Ovary (tissue), 9 donors: Measurements from ENCODE around the gene ARHGEF18. TPM values are rescaled to one million over a fixed set of nuclear protein-coding genes. Genes with fewer than 3 reads are reported as not detected.

Experiments
- DNase-seq, 5 donors: peaks; one replicate each; pipeline ENCODE4 v3.0.0-alpha.2; 2019 to 2020
- H3K27ac ChIP-seq, 2 donors: fragments of 200-600 bp; one replicate each; pipeline versions ENCODE4 v1.5.1 to v1.8.0; 2019 to 2022
- H3K27me3 ChIP-seq: fragments of 200-600 bp; one replicate; pipeline ENCODE4 v1.8.0; 2022
- H3K36me3 ChIP-seq: fragments of 200-600 bp; sonication (generic); one replicate; pipeline ENCODE4 v1.5.1; 2019
- H3K4me1 ChIP-seq: one replicate; pipeline ENCODE4 v1.8.1; 2013; ENCODE audit warnings: mild to moderate bottlenecking, moderate library complexity; ENCODE audit not compliant: insufficient read depth
- H3K4me3 ChIP-seq: fragments of 200-600 bp; sonication (generic); one replicate; pipeline ENCODE4 v1.5.1; 2017
- H3K9me3 ChIP-seq, 2 donors: fragments of 200-600 bp in 1 of 2; sonication (generic) in 1 of 2; one replicate each; pipeline versions ENCODE4 v1.5.1 to v1.8.1; 2013 to 2019; ENCODE audit warnings: mild to moderate bottlenecking in 1 of 2, moderate library complexity in 1 of 2
- EP300 ChIP-seq: sonication (generic); formaldehyde crosslinking; IDR thresholded peaks from one replicate; pipeline ENCODE4 v1.6.1; 2017; ENCODE audit warnings: antibody characterized with exemption
- POLR2A ChIP-seq: fragments of 450-650 bp; IDR thresholded peaks from one replicate; pipeline ENCODE4 v1.6.1; 2017; ENCODE audit warnings: antibody characterized with exemption, mild to moderate bottlenecking, moderate library complexity
- WGBS, 3 donors: extraction: QIAGEN DNeasy Blood & Tissue Kit in 1 of 3; methylation state at CpG; one replicate each; pipeline versions ENCODE4 v1.1.5 to v1.1.7; 2013 to 2017; 5-methylcytosine and 5-hydroxymethylcytosine counted together
- intact Hi-C, 4 donors: fragments of 100-400 bp; cut with DNase I; formaldehyde crosslinking; loops; one replicate each; pipeline versions ENCODE4 v1.11.0 to v1.15.1; 2022 to 2023
- polyA plus RNA-seq, 2 donors: library from polyadenylated mRNA; stranded (reverse); fragments of 200-250 nt in 1 of 2; fragments of 350-450 nt in 1 of 2; fragmentation: Illumina TruSeq in 1 of 2; extraction: RNeasy Lipid Tissue Mini Kit (QIAGEN cat#74804) in 1 of 2; gene quantifications; one replicate each; pipeline ENCODE4 v1.2.3, GENCODE V29; 2013 to 2014
- total RNA-seq, 7 donors: library from RNA; depleted of rRNA in 2 of 7; stranded (reverse); fragments of >200 nt in 2 of 7; fragmentation: NEBNext Ultra II Directional in 3 of 7; extraction: Animal tissue kit (Norgen Biotek cat#: 25700) in 3 of 7; gene quantifications; one replicate each; pipeline versions ENCODE4 v1.1.0 to v1.2.4, GENCODE V29; 2016 to 2023
- TF ChIP-seq, protein P1 (sequence below), 3 donors: fragments of 450-650 bp in 2 of 3; fragments of 200-600 bp in 1 of 3; IDR thresholded peaks; one replicate each; pipeline versions ENCODE4 v1.5.1 to v1.8.0; 2016 to 2022; ENCODE audit warnings: antibody characterized with exemption in 3 of 3, mild to moderate bottlenecking in 1 of 3
- donor health status: DM: no; HTN: no; CAD: no; lungs with moderate emphysema.
- donor health status: DM: no; HTN: no; CAD: no.
- donor health status: Bipolar disorder and iron deficiency.
- donor health status: DM: yes; HTN: yes; CAD: no.
- donor health status: DM: no; HTN: no; CAD: no.
- donor health status: DM: yes; HTN: yes; CAD: no.

ARHGEF18 gene
- total and polyA plus RNA-seq, 9 donors = 2.5 to 31.6 (median 24.9) TPM

DNA sequence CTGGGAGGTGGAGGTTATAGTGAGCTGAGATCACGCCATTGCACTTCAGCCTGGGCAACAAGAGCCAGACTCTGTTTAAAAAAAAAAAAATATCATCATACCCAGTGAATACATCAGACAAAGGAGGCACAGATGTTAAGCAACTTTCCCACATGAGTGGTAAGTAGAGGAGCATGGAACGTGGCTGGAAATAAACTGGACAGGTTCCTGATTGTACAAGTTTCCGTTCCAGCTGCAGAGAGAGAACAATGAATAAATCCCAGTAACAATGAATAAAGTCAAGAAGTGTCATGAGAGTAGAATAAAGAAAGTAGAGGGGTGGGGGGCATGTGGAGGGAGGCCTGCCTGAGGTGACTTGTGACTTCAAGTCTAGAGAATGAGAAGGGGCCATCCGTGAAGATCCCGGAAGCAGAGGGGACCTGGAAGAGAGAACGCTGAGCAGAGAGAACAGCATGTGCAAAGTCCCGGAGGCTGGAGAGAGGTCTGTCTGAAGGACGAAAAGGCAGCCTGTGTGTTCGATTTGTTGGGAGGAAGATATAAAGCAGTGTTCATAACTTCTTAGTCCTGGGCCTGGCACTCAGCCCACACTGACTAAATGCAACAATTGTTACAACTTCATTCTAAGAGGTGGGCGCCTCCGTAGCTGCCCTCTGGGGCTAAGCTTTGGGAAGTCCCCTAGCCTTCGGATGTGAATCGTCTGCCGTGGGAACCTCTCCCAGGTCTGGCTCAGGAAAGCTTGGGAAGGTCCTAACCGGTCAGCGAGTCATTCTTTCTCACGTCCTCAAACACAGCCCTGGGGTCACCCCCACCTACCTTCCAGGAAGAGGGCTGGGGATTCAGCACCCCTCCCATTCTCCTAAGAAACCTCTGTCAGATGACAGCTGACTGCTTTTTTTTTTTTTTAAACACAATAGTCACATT, 15.3 kb upstream of the ARHGEF18 start:
- Histone ChIP-seq H3K4me1 (no peaks in the 10 kb centered on the region), H3K27me3 (no peaks in the 10 kb centered on the region), H3K36me3 (no peaks in the 10 kb centered on the region), H3K27ac (no peak overlapping the region), H3K9me3 (no peaks in the 10 kb centered on the region), H3K4me3 (no peak overlapping the region)
- intact Hi-C loops = loop anchor here in 1 of 4 donors (2.0 kb wide), 1 partner anchor 227 kb away; no protein-coding TSS in a partner anchor
- WGBS, 3 donors = 44 to 49% (median 48%) methylated on average over 17 of the region's 17 CpGs
- DNase-seq = peak in 2 of 5 donors; percentile 2 to 39
- TF ChIP-seq EP300 = no peak
- TF ChIP-seq, protein P1, sequence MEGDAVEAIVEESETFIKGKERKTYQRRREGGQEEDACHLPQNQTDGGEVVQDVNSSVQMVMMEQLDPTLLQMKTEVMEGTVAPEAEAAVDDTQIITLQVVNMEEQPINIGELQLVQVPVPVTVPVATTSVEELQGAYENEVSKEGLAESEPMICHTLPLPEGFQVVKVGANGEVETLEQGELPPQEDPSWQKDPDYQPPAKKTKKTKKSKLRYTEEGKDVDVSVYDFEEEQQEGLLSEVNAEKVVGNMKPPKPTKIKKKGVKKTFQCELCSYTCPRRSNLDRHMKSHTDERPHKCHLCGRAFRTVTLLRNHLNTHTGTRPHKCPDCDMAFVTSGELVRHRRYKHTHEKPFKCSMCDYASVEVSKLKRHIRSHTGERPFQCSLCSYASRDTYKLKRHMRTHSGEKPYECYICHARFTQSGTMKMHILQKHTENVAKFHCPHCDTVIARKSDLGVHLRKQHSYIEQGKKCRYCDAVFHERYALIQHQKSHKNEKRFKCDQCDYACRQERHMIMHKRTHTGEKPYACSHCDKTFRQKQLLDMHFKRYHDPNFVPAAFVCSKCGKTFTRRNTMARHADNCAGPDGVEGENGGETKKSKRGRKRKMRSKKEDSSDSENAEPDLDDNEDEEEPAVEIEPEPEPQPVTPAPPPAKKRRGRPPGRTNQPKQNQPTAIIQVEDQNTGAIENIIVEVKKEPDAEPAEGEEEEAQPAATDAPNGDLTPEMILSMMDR (IDR thresholded peaks at IDR 0.05) = no peak

DNA sequence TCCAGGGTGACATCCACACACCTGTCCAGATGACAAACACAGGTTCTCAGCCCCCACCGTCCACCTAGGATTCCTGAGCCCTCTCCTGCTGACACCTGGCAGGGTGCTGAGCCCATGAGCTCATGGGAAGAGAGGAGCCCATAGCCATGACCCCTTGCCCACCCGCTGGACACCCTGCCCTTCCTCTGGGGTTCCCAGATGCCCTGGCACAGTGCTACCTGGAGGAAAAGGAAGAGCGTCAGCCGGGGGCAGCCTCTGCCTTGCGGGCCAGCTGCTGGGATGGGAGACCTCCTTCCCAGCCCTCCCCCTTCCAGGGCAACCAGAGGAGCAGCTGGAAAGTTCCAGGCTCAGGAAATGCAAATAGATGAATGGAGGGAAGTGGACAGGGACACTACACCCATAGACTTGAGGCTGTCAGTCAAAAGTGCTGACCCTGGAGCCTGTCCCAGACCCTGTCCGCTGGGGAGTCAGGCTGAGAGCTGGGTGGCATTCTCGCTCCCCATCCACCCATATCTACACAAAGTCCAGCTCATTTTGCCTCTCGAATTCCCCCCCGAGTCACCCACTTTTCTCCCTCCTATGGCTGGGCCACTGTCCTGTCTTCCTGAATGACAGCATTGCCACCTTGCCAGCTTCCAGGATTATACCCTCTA, 12.3 kb upstream of the ARHGEF18 start:
- intact Hi-C loops = no loop called here
- Histone ChIP-seq H3K4me3 (no peak overlapping the region), H3K27me3 (no peaks in the 10 kb centered on the region), H3K36me3 (no peaks in the 10 kb centered on the region), H3K27ac (no peak overlapping the region), H3K9me3 (no peaks in the 10 kb centered on the region), H3K4me1 (peaks cover 3% of the 10 kb centered on the region)
- DNase-seq = peak in 1 of 5 donors; percentile 30
- WGBS, 3 donors = 83 to 94% (median 85%) methylated on average over 9 of the region's 9 CpGs
- TF ChIP-seq POLR2A (no peak), EP300 (no peak)
- TF ChIP-seq, protein P1 (IDR thresholded peaks at IDR 0.05) = no peak

DNA sequence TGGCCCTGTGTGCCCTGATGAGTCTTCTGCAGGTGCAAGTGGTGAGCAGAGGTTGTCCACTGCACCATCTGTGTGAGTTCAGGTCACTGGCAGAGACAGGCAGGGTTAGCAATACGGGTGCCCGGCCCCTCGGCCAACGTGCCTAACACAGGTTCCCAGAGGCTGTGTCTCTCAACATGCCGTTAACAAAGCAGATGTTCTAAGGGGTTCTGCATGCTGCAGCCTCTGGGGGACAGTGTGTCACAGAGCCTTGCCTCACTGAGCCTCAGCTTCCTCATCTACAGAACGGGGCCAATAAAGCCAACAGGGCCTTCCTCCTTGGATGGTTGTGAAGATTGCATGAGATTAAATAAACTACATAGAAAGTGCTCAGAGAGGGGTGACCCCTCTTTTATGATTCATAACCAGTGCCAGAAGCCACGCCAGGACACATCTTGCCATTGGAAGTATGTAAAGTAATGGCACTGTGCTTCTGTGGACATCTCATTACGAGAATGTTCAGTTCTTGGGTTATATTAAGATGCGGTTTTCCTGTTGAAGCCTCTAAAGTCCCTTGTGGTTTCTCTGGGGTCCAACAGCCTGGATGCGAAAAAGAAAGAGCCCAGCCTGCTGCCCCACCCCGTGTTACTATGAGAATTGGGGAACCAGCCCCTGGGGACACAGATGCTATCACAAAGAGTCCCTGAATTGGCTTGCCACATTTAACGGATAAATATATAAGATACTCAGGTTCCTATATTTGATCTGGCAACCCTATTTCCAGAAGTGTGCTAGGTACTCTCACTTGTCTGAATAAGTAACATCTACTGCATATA, 11.2 kb upstream of the ARHGEF18 start:
- 86 to 89% (median 89%) methylated on average over 12 of the region's 12 CpGs for WGBS, 3 donors
- H3K9me3 ChIP-seq = no peaks in the 10 kb centered on the region
- no peak for TF ChIP-seq POLR2A
- no peak for TF ChIP-seq EP300
- TF ChIP-seq, protein P1 (IDR thresholded peaks at IDR 0.05) = no peak
- no peak overlapping the region for H3K27ac ChIP-seq
- DNase-seq = no peak
- intact Hi-C loops = no loop called here
- no peaks in the 10 kb centered on the region for H3K27me3 ChIP-seq
- H3K4me3 ChIP-seq = no peak overlapping the region
- H3K4me1 ChIP-seq = peaks cover 3% of the 10 kb centered on the region
- no peaks in the 10 kb centered on the region for H3K36me3 ChIP-seq
